WI38 (cell line): Measurements from ENCODE around the gene ADAMTS15.

Source experiments
- H3K4me3 ChIP-seq: 2 replicates; pipeline ENCODE4 v1.5.1; 2011; ENCODE audit warnings: low read depth, mild to moderate bottlenecking, control low read depth, low read length
- TF ChIP-seq, protein P1 (sequence below): IDR thresholded peaks from 2 replicates; pipeline ENCODE4 v1.5.1; 2012; ENCODE audit warnings: low read depth, mild to moderate bottlenecking, control low read depth, low read length

ADAMTS15 gene

DNA sequence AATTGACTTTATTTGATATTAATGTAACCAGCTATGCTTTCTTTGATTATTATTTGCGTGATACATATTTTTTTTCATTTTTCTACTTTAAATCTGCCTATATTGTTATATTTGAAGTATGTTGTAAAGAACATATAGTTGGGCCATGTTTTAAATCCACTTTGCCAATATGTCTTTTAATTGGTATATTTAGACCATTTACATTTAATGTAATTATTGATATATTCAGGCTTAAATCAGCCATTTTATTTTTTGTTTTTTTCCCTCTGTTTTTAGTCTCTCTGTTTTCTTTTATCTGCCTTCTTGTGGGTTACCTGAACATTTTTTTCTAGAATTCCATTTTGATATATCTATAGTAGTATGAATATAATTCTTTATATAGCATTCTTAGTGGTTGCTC, 55.9 kb downstream of the ADAMTS15 start:
- no peak overlapping the region for H3K4me3 ChIP-seq
- TF ChIP-seq, protein P1, sequence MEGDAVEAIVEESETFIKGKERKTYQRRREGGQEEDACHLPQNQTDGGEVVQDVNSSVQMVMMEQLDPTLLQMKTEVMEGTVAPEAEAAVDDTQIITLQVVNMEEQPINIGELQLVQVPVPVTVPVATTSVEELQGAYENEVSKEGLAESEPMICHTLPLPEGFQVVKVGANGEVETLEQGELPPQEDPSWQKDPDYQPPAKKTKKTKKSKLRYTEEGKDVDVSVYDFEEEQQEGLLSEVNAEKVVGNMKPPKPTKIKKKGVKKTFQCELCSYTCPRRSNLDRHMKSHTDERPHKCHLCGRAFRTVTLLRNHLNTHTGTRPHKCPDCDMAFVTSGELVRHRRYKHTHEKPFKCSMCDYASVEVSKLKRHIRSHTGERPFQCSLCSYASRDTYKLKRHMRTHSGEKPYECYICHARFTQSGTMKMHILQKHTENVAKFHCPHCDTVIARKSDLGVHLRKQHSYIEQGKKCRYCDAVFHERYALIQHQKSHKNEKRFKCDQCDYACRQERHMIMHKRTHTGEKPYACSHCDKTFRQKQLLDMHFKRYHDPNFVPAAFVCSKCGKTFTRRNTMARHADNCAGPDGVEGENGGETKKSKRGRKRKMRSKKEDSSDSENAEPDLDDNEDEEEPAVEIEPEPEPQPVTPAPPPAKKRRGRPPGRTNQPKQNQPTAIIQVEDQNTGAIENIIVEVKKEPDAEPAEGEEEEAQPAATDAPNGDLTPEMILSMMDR, result no peak

DNA sequence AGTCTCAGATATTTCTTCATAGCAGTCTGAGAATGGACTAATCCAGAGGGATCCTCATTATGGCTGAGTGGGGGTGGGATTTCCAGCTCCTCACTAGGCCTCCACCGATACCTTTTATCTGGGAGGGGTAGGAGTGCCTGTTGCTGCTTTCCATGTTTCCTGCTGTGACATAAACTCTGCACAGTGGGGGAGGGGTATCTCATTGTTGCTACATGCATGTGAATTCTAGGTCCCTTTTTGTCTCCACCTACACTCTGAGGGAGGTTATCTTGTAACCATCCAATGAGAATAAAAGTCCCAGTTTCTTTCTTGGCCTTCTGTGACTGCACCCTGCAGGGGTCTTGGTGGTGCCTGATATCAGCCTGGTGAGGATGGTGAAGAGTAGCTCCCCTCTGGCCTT, 60.5 kb downstream of the ADAMTS15 start:
- TF ChIP-seq, protein P1, result no peak
- no peak overlapping the region for H3K4me3 ChIP-seq

DNA sequence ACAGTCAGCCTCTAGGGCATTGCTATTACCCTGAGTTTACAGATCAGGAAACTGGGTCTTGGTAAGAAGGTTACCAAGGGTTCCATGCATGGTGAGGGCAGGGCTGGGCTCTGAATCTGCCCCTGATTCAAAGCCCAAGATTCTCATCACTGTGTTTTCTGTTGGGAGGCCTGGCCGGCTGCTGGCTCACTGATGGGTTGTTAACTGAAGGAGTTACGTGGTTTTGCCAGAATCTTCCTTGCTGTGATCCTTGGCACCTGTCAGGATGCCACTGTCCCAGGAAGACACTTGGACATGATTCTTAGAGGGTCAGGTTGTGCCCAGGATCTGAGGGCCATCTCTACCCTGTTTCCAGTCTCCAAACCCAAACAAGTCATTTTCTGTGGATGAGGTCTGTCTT, 61.5 kb downstream of the ADAMTS15 start:
- no peak overlapping the region for H3K4me3 ChIP-seq
- TF ChIP-seq, protein P1, result no peak

DNA sequence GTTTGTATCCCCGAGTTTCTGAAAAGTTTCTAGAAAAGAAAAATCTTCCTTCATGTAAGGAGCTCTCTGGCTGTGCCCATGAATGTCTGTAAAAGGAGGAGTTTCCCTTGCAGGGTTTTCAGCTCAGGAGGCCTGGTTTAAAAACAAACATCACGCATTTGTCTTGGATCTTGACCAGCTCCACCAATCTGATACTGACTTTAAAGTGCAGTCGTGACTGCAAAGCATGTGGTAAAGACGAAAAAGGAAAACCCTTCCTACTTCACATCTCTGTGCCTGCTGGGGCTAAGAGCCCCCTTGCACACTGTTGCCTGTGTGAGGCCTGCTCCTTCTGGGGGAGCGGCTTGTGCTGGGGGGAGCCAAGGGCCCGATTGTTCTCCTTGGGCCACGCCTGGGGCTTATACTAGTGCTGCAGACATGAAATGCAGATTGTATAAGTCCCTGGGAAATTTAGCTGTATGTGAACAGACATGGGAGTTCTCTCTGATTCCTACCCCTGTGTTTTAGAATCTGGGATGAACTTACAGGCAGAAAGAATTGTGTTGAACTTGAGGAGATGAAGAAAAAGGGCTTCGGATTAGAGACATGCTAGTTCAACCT, 62.1 kb downstream of the ADAMTS15 start:
- H3K4me3 ChIP-seq, result no peak overlapping the region
- TF ChIP-seq, protein P1, result no peak

DNA sequence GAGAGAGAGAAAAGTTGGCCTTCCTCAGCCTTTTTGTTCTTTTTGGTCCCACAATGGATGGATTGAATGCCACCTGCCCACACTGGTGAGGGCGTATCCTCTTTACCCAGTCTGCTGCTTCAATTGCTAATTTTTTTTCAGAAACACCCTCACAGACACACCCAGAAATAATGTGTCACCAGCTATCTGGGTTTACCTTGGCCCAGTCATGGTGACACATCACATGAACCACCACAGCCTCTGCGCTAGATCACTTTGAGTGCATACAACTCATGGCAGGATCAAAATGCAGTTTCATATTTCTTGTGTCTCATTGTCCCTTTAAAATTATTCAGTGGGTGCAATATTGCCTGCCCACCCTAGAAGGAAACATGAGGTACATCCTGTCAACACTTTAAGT, 63.3 kb downstream of the ADAMTS15 start:
- no peak overlapping the region for H3K4me3 ChIP-seq
- TF ChIP-seq, protein P1, result no peak

DNA sequence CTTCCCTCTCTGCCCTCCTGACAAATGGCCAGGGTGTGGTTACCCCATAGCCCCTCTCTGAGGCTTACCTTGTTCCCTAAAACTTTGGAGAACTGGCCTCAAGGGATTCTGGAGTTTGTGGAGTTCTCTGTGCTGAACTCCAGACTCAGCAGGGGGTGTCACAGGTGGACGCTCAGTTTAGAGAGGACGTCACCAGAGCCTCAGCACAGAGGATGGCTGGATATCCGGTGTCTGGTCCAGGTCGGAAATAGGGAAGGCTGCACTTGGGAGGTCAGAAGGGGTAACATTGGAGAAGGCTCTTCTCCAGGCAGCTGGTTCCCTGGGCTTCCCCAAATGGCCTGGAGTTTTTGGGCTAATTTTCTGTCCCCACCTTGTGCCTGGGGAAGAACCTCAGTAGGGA, 64.2 kb downstream of the ADAMTS15 start:
- no peak overlapping the region for H3K4me3 ChIP-seq
- TF ChIP-seq, protein P1, result no peak

DNA sequence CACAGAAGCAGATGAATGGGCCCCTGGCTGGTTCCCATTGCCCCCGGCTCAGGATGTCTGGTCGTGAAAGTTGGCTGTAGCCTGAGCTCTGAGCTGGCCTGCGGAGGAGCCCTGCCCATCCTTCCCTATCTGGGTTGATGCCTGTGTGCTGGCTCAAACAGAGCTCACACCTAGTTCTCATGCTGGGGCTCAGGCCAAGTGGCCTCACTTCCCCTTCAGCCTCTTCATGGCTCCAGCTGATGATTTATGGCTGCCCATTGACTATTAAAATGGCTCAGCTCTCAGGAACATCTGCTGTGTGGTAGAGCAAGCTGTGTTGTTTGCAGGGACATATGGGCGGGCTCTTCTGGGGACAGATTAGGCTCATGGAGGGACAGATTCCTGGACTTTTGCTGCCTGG, 64.7 kb downstream of the ADAMTS15 start:
- no peak overlapping the region for H3K4me3 ChIP-seq
- TF ChIP-seq, protein P1, result no peak
